ENCODE data around the gene ZNF674. TPM values are rescaled to one million over a fixed set of nuclear protein-coding genes. Genes with fewer than 3 reads are reported as not detected.
"Not testable (repeated sequence)": the region's sequence is repeated elsewhere in the genome, so short reads cannot be mapped to it uniquely, and the experiment has no call there.

Gene ZNF674
- total RNA-seq, 1 donor from 2014 or later: 8.5 TPM

GRCh38 chrX:46465203-46465602 is 80.0 kb downstream of the ZNF674 start:
- no peak for DNase-seq (ENCODE audit: low spot score)

GRCh38 chrX:46463682-46464081 is 81.5 kb downstream of the ZNF674 start:
- DNase-seq (ENCODE audit: low spot score): no peak

GRCh38 chrX:46461660-46462191 is 83.5 kb downstream of the ZNF674 start:
- DNase-seq (ENCODE audit: low spot score): no peak

GRCh38 chrX:46460801-46461659 is 84.2 kb downstream of the ZNF674 start:
- not testable (repeated sequence) for DNase-seq (ENCODE audit: low spot score)

- DNase-seq (ENCODE audit: low spot score): no peak
Observed at GRCh38 chrX:46459603-46460002, 85.6 kb downstream of the ZNF674 start.

GRCh38 chrX:46456125-46456922 is 88.9 kb downstream of the ZNF674 start:
- DNase-seq (ENCODE audit: low spot score): no peak

Other genes starting within 250 kb of the ZNF674 start
- gene CHST7, start 28.3 kb upstream of the ZNF674 start, total RNA-seq: 7.8 TPM
- gene SLC9A7, start 213.7 kb upstream of the ZNF674 start, total RNA-seq: 8.9 TPM